Liver (tissue), 9 donors: ENCODE results near the gene OR10J4. TPM values are rescaled to one million over a fixed set of nuclear protein-coding genes. Genes with fewer than 3 reads are reported as not detected.

Experiments used
- DNase-seq: peaks from one replicate; pipeline ENCODE4 v3.0.0-alpha.2; 2017; ENCODE audit warnings: low spot score
- H3K27ac ChIP-seq, 2 donors: one replicate each; pipeline ENCODE4 v1.7.0; 2013; ENCODE audit warnings: inconsistent platforms in 2 of 2, low read length in 2 of 2, control low read depth in 1 of 2, low read depth in 1 of 2, mild to moderate bottlenecking in 1 of 2
- H3K27me3 ChIP-seq, 4 donors: one replicate each; pipeline versions ENCODE4 v1.6.1 to v1.7.0; 2013; ENCODE audit warnings: low read length in 3 of 4, inconsistent platforms in 1 of 4, mild to moderate bottlenecking in 1 of 4, moderate library complexity in 1 of 4; ENCODE audit not compliant: control insufficient read depth in 4 of 4, insufficient read depth in 4 of 4
- H3K36me3 ChIP-seq, 4 donors: one replicate each; pipeline versions ENCODE4 v1.6.1 to v1.7.0; 2013; ENCODE audit warnings: low read length in 3 of 4, mild to moderate bottlenecking in 3 of 4, low read depth in 1 of 4, moderate library complexity in 1 of 4; ENCODE audit not compliant: control insufficient read depth in 4 of 4, insufficient read depth in 3 of 4
- H3K4me1 ChIP-seq, 4 donors: one replicate each; pipeline versions ENCODE4 v1.6.1 to v1.7.0; 2013; ENCODE audit warnings: low read length in 3 of 4, mild to moderate bottlenecking in 3 of 4, moderate library complexity in 1 of 4; ENCODE audit not compliant: control insufficient read depth in 4 of 4, insufficient read depth in 4 of 4
- H3K4me3 ChIP-seq, 3 donors: one replicate each; pipeline versions ENCODE4 v1.6.1 to v1.7.0; 2013; ENCODE audit warnings: low read length in 3 of 3, control low read depth in 1 of 3, low read depth in 1 of 3, mild to moderate bottlenecking in 1 of 3
- H3K9ac ChIP-seq, 2 donors: one replicate each; pipeline ENCODE4 v1.7.0; 2013; ENCODE audit warnings: low read length in 2 of 2, mild to moderate bottlenecking in 2 of 2, moderate library complexity in 2 of 2, control low read depth in 1 of 2, low read depth in 1 of 2
- H3K9me3 ChIP-seq, 4 donors: one replicate each; pipeline versions ENCODE4 v1.6.1 to v1.7.0; 2013; ENCODE audit warnings: low read length in 3 of 4; ENCODE audit not compliant: control insufficient read depth in 4 of 4
- ATF3 ChIP-seq: IDR thresholded peaks from 2 replicates; pipeline ENCODE4 v1.6.1; 2016; ENCODE audit warnings: antibody characterized with exemption
- CTCF ChIP-seq: fragments of 150-350 bp; IDR thresholded peaks from 2 replicates; pipeline ENCODE4 v1.5.1; 2017; ENCODE audit warnings: improper control_type of control experiment, low read depth, low read length; ENCODE audit not compliant: missing input control
- EGR1 ChIP-seq, 2 donors: IDR thresholded peaks; 2 replicates each; pipeline ENCODE4 v1.6.1; 2016 to 2018; ENCODE audit warnings: antibody characterized with exemption in 2 of 2, low read depth in 2 of 2
- FOXA1 ChIP-seq: IDR thresholded peaks from 2 replicates; pipeline ENCODE4 v1.6.1; 2016; ENCODE audit warnings: antibody characterized with exemption
- FOXA2 ChIP-seq: IDR thresholded peaks from 2 replicates; pipeline ENCODE4 v1.6.1; 2016; ENCODE audit warnings: antibody characterized with exemption
- HNF4A ChIP-seq, 2 donors: conservative IDR thresholded peaks; 2 replicates each; pipeline ENCODE4 v1.6.1; 2016; ENCODE audit warnings: antibody characterized with exemption in 2 of 2, mild to moderate bottlenecking in 2 of 2
- HNF4G ChIP-seq: IDR thresholded peaks from 2 replicates; pipeline ENCODE4 v1.6.1; 2016; ENCODE audit warnings: antibody characterized with exemption
- JUND ChIP-seq, 2 donors: IDR thresholded peaks; 2 replicates each; pipeline ENCODE4 v1.6.1; 2016; ENCODE audit warnings: antibody characterized with exemption in 2 of 2
- MAX ChIP-seq: IDR thresholded peaks from 2 replicates; pipeline ENCODE4 v1.6.1; 2016; ENCODE audit warnings: antibody characterized with exemption
- NR2F2 ChIP-seq: IDR thresholded peaks from 2 replicates; pipeline ENCODE4 v1.6.1; 2016; ENCODE audit warnings: antibody characterized with exemption
- RAD21 ChIP-seq, 2 donors: IDR thresholded peaks; 2 replicates each; pipeline ENCODE4 v1.6.1; 2016; ENCODE audit warnings: antibody characterized with exemption in 2 of 2, mild to moderate bottlenecking in 2 of 2
- RXRA ChIP-seq, 2 donors: IDR thresholded peaks; 2 replicates each; pipeline ENCODE4 v1.6.1; 2017 to 2018; ENCODE audit warnings: antibody characterized with exemption in 2 of 2, mild to moderate bottlenecking in 1 of 2
- TAF1 ChIP-seq: conservative IDR thresholded peaks from 2 replicates; pipeline ENCODE4 v1.6.1; 2016; ENCODE audit warnings: antibody characterized with exemption, mild to moderate bottlenecking
- YY1 ChIP-seq: IDR thresholded peaks from 2 replicates; pipeline ENCODE4 v1.6.1; 2016; ENCODE audit warnings: antibody characterized with exemption, mild to moderate bottlenecking
- ZBTB33 ChIP-seq: IDR thresholded peaks from 2 replicates; pipeline ENCODE4 v1.6.1; 2016; ENCODE audit warnings: antibody characterized with exemption
- WGBS: extraction: QIAGEN DNeasy Blood & Tissue Kit; methylation state at CpG from one replicate; pipeline ENCODE4 v1.1.7; 2013; 5-methylcytosine and 5-hydroxymethylcytosine counted together
- polyA plus RNA-seq, 2 donors: library from polyadenylated mRNA; stranded (reverse) in 1 of 2; unstranded in 1 of 2; fragments of 200-250 nt in 1 of 2; fragments of >200 nt in 1 of 2; fragmentation: Nextera tagmentation in 1 of 2; extraction: Ambion mirVana in 1 of 2; gene quantifications; one replicate each; pipeline versions ENCODE4 v1.2.1 to v1.2.3, GENCODE V29; 2013 to 2015
- total RNA-seq, 2 donors: library from RNA; depleted of rRNA; stranded (reverse); fragments of >200 nt; gene quantifications; one replicate each; pipeline ENCODE4 v1.2.3, GENCODE V29; 2014
- donor health status: healthy.
- donor health status: healthy.
- donor health status: healthy.
- donor health status: healthy.
- donor health status: healthy.

The OR10J4 gene
- total and polyA plus RNA-seq, 4 donors: not detected

DNA sequence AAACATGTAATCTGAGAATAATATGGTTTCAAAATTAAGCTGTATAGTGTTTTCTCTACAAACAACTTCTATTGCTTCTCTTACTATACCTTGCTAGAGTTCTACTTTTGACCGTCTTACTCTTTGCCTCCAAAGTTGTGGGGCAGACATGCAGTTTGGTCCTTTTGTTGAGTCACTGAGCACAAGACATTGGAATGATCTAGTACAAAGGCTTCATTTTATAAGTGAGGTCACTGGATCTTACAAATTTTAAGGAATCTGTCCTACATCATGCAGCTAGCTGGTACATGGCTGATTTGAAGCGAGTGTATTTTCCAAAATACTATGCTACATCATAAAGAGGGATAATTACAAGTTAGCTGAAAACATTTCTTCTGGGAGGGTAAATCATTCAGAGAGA lies 36.3 kb downstream of the OR10J4 start:
- H3K9me3 ChIP-seq: no peaks in the 10 kb centered on the region
- no peak overlapping the region for H3K9ac ChIP-seq
- TF ChIP-seq HNF4A (conservative IDR thresholded peaks at IDR 0.05) (peak in 1 of 2 donors; percentile 8), ZBTB33 (no peak)
- H3K27me3 ChIP-seq: no peaks in the 10 kb centered on the region
- H3K27ac ChIP-seq: peak overlapping the region in 1 of 2 donors; percentile 43
- H3K4me1 ChIP-seq: peaks cover 0 to 19% (median under 1%) of the 10 kb centered on the region in 4 donors
- DNase-seq: no peak
- H3K4me3 ChIP-seq: peak overlapping the region; percentile 4 to 47 (median 7)
- H3K36me3 ChIP-seq: no peaks in the 10 kb centered on the region
- 83% methylated on average over 2 of the region's 2 CpGs for WGBS

- WGBS: 77% methylated on average over 4 of the region's 4 CpGs
- Histone ChIP-seq H3K9me3 (no peaks in the 10 kb centered on the region), H3K9ac (no peak overlapping the region), H3K27ac (no peak overlapping the region), H3K36me3 (no peaks in the 10 kb centered on the region), H3K27me3 (no peaks in the 10 kb centered on the region), H3K4me1 (peaks cover 0 to 15% (median under 1%) of the 10 kb centered on the region in 4 donors), H3K4me3 (no peak overlapping the region)
- no peak for TF ChIP-seq FOXA1
- no peak for TF ChIP-seq TAF1
- no peak for TF ChIP-seq CTCF
- no peak for TF ChIP-seq EGR1 (IDR thresholded peaks at IDR 0.05; ENCODE audit: low read depth in 2 of 2)
- TF ChIP-seq HNF4A (conservative IDR thresholded peaks at IDR 0.05): no peak
- TF ChIP-seq FOXA2: no peak
- TF ChIP-seq NR2F2: no peak
- TF ChIP-seq JUND (IDR thresholded peaks at IDR 0.05): no peak
- TF ChIP-seq HNF4G: no peak
- TF ChIP-seq MAX: no peak
- no peak for TF ChIP-seq ZBTB33
- TF ChIP-seq RAD21 (IDR thresholded peaks at IDR 0.05): no peak
- no peak for DNase-seq
Measured at GRCh38 chr1:159469921-159470533, 38.0 kb downstream of the OR10J4 start.

DNA sequence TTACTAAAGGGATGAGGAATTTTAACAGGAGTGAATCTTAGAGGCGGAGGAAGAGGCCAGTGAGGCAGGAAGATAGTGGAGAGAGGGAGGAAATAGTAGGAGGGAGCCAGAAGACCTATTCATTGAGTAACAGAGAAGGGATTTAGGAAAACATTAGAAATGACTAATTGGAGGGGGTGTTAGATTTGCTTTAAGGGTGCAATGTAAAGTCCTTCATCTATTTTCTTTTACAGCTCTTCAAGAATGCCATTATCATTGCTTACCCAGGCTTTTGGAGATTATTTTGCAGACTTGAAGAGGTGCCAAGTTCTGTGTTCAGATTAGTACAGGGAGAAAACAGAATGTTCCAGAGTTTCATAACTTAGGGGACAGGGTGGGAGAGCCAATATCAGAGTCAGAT lies 41.3 kb downstream of the OR10J4 start:
- no peak for TF ChIP-seq ATF3
- TF ChIP-seq HNF4G: no peak
- TF ChIP-seq YY1: no peak
- TF ChIP-seq RXRA (IDR thresholded peaks at IDR 0.05): no peak
- no peak for TF ChIP-seq FOXA1
- TF ChIP-seq CTCF: no peak
- no peak for TF ChIP-seq RAD21 (IDR thresholded peaks at IDR 0.05)
- Histone ChIP-seq H3K27me3 (no peaks in the 10 kb centered on the region), H3K36me3 (peaks cover 0 to 4% (median 1%) of the 10 kb centered on the region in 4 donors), H3K9me3 (no peaks in the 10 kb centered on the region), H3K4me3 (no peak overlapping the region), H3K4me1 (peaks cover 0 to 8% (median under 1%) of the 10 kb centered on the region in 4 donors), H3K27ac (no peak overlapping the region), H3K9ac (no peak overlapping the region)
- WGBS: 85% methylated on average over 1 of the region's 1 CpG
- no peak for DNase-seq
